Stimulated activated CD8-positive, alpha-beta memory T cell treated with anti-CD3 and anti-CD28 coated beads, Interleukin-15, amount 100 ng/mL, for 24 hours (primary cell): Measurements from ENCODE around the gene OBSL1.
A peak's percentile ranks its signal among the peaks of the same experiment; 100 is the strongest.

Experiments used
- DNase-seq: peaks from one replicate; pipeline ENCODE4 v3.0.0-alpha.2; 2020; ENCODE audit warnings: low read depth

Gene OBSL1

DNA sequence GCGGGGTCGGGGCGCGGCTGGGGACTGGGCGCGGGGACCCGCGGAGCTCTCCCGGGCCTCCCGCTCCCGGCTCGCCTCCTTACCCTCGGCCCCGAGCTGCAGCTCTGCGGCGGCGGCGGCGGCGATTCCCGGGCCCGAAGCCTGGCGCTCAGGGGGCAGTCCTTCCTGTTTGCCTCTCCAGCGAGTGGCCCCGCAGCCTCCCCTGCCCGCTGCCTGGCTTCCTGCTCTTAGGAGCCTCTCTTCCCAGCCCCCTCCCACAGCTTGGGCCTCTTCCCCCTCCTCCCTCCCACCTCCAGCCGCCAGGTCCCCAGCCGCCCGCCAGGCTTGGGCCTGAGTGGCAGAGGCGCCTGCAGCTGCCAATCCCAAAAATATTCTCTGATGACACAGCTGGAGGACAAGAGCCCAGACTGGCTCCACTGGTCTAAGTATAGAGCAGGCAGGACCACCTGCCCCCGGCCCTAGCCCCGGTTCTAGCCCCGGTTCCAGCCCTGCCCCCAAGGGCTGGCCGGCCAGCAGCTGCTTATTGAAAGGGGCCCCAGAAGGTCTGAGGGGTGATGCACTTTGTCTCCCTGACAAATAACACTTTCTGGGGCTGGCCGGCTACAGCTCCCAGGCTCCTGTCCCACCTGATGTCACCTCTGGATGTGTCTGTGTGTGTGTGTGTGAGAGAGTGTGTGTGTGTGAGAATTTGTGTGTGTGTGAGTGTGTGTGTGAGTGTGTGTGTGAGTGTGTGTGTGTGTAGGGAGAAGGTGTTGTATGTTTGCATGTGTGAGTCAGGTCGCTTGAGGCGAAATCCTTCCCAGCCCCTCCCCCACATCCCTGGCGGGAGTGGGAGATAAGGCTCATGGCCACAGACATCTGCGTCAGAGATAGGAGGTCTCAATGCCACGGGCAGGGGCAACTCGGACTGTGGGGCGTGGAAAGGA is at the start of gene OBSL1:
Gene OBSL1, minus strand, starts transcription at position 229 of the 926 bp plus-strand sequence. CDS start 307 bp downstream, outside the sequence.
- DNase-seq, result no peak

DNA sequence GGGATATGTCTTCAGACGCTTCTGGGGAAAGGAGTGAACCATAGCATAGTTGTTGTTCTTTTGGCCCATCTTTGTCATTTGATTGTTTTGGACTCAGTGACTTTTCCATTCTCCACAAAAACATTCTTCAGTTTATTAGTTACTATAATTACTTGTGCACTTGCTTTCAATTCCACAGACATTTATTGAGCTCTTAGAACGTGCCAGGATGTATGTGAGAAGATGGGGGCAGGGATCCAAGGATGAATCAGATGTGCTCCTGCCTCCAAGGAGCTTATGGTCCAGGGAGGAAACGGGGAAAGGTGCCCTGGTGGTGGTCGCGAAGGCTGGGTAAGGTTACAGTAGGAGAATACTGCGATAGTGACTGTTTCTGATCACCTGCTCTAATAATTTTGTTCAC is 49.2 kb upstream of the OBSL1 start:
- DNase-seq, result no peak

DNA sequence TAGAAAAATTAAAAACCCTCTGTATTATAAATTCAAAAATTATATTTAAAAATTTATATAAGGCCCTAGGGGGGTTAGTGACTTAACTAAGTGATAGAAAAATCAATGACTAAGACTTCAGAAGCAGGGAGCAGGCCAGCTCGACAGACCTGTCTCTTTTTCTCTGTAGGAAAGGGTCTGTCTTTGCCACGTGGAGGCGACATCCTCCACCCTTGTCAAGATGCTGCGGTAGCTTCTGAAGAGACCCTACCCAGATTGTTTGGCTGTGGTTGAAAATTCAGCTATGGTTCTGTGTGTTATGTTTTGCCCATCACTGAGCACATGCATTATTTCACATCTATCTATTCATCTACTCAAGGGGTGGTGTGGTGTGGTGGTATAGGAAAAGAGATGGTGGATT is 47.9 kb upstream of the OBSL1 start:
- no peak for DNase-seq

DNA sequence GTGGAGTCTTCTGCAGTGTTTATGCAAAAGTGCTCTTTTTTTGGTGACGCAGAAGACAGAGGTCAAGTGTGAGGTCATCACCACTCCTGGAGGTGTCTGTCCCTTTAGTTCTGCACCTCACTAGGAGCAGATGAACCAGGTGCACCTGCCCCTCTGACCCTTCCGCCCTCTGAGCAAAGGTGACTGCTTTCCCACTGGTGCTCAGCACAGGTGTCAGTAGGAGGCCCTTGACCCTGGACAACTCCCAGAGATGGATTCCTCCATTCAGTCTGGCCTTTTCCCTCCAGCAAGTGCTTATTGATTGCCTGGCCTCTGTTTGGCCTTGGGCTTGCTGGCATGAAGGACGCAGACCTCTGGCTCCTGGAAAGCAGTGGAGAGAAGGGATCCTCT is 47.4 kb upstream of the OBSL1 start:
- no peak for DNase-seq

DNA sequence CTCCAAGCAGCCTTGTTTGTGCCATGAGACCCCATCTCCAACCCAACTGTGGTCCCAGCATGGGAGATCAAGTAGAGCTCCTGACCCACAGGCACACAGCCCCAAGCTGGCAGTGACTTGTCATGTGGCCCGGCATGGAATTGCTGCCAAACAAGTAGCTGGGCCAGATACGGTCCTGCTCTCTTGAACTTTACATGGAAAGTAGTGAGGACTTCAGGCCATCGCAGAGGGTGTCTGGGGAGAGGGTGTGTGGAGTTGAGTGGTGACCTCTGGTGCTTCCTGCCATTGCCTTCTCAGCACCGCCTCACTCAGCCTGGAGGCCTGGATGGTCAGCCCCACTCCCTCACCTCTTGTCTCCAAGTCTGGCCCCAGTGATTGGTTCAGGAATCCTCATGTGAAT is 45.2 kb upstream of the OBSL1 start:
- DNase-seq, result no peak

DNA sequence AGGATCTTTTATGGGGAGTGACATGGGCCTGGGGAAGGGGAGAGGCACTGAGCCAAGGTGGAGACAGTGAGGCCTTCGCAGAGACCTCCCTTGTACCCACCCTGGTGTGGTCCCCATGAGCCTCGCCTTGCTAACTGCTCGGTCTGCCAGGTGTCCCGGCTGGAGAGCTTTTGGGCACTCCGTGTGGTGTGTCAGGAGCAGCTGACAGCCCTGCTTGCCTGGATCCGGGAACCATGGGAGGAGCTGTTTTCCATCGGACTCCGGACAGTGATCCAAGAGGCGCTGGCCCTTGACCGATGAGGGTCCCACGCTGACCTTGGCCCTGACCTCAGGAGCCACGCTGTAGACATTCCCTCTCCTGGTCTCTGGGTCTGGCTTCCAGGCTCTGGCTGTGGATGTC is 44.6 kb upstream of the OBSL1 start:
- DNase-seq, result no peak

DNA sequence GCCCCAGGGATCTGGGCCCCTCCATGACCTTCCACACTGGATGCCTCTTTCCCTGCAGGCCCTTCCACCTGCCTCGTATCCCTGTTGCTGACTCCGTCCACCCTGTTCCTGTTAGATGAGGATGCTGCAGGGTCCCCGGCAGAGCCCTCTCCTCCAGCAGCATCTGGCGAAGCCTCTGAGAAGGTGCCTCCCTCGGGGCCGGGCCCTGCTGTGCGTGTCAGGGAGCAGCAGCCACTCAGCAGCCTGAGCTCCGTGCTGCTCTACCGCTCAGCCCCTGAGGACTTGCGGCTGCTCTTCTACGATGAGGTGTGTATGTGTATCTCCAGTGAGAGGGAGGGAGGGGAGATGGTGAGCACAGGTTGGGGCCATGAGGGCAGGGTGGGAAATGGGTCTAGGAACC is 43.7 kb upstream of the OBSL1 start:
- no peak for DNase-seq

DNA sequence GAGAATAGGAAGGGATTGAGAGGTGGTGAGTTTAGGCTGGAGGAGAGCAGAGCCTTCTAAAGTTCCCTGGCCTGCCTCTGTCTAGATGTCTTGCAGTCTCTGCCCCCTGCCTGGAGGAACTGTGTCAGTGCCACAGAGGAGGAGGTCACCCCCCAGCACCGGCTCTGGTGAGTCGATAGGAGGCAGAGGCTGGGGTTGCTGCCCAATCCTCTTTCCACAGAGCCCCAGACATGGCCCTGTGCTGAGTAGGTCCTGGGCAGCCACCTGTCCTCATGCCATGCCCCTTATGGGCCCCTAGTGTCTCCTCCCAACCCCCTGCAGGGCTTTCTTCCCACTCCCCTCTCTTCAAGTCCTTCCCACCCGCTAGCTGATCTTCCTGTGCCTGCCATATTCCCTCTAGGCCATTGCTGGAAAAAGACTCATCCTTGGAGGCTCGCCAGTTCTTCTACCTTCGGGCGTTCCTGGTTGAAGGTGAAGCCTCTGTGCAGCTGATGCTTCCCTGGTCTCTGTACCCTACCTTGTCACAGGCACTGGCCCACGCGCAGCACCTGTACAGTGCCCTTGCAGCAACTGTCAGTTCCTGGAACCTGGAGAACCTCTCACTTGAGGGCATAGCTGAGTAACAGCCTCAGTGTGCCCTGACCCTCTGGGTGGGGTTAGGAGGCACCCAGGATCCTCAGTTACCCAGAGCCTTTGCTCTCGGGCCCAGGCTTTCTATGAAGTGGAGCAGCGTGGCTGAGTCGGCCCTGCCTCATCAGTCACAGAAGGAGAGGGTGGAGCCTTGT is 42.9 kb upstream of the OBSL1 start:
- no peak for DNase-seq

DNA sequence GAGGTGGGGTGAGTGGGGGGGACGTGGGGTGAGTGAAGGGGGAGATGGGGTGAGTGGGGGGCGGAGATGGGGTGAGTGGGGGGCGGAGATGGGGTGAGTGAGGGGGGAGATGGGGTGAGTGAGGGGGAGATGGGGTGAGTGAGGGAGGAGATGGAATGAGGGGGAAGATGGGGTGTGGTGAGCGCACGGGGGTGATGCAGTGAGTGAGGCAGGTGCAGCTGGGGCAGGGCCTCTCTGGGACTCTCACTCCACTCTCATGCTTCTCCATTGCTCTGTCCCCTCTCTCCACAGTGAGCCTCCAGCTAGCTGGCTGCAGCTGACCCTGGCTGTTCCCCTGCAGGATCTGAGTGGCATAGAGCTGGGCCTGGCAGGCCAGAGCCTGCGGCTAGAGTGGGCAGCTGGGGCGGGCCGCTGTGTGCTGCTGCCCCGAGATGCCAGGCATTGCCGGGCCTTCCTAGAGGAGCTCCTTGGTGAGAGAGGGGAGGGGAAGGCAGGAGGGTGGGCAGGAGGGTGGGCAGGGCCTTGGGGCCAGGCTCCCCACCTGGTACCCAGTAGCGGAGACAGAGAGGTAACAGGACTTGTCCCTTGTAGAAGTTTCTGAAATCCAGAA is 42.2 kb upstream of the OBSL1 start:
- no peak for DNase-seq

DNA sequence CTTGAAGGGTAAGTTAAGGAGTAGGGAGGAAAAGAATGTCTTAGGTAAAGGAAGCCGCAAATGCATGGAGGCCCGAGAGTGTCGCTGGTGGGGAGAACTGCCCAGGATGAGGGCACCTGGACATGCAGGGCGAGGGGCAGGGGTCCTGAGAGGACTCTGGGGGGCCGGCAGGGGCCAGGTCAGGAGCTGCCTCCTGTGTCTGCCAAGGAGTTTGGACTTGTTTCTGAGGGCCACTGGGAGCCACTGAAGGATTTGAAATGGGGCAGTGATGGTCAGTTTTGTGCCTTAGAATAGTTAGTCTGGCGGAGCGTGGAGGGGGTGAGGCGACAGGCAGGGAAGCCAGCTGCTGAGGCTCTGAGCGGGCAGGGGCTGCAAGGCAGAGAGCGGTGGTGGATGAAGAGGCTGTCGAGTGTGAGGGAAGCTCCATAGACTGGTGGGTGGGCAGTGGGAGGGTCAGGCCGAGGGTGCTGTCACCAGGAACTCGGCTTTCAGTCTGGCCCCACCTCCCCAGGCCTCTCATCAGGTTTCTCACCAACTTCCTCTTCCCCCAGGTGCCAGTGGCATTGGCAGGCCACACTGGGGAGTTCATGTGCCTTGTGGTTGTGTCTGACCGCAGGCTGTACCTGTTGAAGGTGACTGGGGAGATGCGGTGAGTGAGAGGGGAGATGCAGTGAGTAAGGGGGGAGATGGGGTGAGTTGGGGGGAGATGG is 41.4 kb upstream of the OBSL1 start:
- DNase-seq, result no peak

DNA sequence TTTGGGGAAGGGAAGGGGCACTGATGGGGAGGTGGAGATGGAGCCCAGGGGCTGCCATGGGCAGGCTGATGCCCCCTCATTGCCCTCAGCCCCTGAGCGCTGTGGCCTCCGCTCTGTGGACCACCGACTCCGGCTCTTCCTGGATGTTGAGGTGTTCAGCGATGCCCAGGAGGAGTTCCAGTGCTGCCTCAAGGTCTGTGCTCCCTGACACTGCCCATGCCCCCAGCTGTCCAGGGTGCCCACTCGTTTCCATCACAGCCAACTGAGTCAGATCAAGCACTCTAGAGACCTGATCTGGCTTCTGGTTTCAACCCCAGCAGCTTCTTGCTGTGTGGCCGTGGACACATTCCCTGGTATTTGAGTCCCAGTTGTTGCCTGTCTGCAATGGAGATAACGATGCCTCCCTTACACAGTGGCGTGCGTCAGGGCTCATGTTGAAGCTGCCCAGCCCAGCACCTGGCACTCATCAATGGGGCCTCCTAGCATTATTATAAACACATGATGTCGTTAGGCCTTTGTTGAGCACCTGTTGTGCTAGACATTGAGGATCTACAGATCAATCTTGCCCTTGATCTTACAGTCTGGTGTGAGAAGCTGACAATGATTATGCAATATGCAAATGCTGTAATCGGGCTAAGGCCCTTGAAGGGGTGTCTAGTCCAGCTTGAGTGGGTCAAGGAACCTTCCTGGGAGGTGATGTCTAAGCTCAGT is 40.7 kb upstream of the OBSL1 start:
- no peak for DNase-seq

DNA sequence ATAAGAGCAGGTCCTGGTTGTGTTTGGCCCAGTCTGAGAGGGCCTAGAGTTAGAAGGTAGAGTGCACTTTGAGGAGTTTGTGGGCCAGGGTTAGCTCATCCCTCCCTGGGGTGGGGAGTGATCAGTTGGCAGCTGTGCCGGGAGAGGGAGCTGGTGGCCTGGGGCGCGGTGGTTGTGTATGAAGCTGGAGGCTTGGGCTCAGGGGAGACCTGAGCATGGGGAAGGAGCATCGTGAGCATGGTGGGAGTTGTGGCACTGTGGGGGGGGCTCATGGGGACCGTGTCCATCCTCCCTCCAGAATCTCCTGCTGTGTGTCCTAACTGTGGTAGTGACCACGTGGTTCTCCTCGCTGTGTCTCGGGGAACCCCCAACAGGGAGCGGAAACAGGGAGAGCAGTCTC is 40.0 kb upstream of the OBSL1 start:
- DNase-seq, result no peak

DNA sequence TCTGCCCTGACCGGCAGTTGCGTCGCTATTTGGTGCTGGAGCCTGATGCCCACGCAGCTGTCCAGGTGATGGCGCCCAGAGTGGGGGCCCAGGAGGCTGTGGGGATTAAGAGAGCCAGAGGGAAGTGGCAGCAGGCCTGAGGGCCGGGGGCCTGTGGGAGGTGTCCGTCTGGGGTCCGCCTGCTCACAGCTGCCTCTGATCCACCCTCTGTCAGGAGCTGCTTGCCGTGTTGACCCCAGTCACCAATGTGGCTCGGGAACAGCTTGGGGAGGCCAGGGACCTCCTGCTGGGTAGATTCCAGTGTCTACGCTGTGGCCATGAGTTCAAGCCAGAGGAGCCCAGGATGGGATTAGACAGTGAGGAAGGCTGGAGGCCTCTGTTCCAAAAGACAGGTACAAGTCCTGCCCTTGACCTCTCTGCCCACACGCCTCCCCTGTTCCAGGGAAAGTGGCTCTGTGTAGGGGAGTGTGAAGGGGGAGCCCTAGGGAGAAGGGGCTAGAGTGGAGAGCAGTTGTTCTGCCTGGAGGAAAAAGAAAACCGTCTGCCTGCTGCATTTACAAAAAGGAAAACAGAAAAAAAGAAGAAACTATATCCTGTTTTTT is 37.9 kb upstream of the OBSL1 start:
- DNase-seq, result no peak

DNA sequence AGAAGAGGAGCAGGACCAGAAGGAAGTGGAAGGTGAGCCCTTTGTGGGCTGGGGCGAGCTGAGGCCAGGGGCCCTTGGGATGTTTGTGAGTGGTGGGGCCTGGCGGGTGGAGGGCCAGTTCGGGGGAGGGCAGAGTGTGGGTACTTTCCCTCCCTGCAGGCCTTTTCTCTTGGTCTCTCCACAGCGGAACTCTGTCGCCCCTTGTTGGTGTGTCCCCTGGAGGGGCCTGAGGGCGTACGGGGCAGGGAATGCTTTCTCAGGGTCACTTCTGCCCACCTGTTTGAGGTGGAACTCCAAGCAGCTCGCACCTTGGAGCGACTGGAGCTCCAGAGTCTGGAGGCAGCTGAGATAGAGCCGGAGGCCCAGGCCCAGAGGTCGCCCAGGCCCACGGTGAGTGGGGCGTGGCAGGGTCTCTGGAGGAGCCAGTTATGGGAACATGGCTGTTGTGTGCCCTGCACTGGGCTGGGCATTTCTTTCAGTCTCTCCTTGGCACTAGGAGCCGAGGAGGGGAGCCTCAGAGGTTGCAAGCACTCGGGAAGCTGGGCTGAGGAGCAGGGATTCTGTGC is 37.1 kb upstream of the OBSL1 start:
- DNase-seq, result no peak

DNA sequence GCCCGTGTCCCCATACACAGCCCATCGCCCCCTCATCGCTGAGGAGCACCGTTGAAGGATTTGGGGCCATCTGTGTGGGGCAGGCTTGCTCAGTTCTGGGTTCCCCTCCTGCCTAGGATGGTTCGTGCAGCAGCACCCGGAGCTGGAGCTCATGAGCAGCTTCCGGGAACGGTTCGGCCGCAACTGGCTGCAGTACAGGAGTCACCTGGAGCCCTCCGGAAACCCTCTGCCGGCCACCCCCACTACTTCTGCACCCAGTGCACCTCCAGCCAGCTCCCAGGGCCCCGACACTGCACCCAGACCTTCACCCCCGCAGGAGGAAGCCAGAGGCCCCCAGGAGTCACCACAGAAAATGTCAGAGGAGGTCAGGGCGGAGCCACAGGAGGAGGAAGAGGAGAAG is 36.6 kb upstream of the OBSL1 start:
- no peak for DNase-seq

DNA sequence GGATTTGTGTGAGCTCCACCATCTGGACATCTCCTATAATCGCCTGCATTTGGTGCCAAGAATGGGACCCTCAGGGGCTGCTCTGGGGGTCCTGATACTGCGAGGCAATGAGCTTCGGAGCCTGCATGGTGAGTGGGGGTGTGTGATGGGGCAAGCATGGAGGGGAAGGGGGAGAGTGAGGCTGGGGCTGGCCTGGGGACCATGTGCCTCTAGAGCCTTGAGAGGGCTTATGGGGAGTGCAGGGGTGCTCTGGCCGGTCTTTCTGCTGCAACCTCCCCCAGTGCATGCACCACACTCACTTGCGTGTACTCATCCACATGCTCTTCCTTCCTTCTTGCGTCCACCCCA is 34.2 kb upstream of the OBSL1 start:
- no peak for DNase-seq

DNA sequence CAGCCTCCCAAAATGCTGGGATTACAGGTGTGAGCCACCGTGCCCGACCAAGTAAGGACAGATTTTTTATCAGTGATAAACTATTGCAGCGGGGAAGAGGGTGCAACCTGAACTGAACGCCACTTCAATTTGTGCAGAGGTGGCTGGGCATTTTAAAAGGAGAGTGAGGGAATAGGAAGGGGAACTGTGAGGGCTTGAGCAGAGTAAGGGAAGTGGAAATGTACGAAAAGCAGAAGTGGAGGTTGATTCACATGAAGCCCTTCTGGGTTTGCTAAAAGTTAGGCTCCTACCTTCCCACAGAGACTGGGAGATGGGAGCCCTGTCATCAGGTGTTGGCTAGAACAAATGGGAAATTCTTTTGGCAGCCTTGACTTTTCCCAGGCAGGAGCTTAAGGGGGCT is 32.4 kb upstream of the OBSL1 start:
- DNase-seq, result no peak

DNA sequence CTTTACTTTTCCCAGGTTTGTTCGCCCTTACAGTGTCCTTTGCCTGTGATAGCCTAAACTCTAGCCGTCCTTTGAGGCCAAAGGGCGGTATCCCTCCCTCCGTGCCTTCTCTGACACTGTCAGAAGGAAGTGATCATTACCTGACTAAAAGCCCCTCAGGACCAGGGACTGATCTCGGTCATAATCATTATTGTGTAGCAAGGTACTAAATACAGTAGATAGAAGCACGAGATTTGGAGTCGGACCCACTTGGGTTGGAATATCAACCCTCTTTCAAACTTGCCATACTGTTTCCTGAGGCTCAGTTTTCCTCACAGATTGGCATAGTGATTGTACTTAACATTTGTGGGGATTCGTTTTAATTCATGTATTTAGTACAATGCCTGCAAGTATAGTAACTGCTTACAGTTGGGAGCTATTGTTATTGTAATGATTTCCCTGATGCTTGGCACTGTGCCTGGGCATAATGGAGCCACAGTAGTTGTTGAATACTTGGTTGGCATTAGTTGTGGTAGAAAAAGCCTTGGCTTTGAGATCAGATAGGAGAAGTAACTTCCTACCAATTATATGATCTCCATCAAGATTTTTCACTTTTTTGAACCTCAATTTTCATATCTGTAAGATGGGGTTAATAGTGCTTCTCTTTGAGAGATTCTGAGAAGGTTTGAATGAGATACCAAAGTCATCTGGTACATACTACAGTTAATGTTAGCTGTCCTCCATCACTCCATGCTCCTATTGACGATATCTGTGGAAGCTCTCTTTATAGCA is 27.2 kb upstream of the OBSL1 start:
- no peak for DNase-seq

DNA sequence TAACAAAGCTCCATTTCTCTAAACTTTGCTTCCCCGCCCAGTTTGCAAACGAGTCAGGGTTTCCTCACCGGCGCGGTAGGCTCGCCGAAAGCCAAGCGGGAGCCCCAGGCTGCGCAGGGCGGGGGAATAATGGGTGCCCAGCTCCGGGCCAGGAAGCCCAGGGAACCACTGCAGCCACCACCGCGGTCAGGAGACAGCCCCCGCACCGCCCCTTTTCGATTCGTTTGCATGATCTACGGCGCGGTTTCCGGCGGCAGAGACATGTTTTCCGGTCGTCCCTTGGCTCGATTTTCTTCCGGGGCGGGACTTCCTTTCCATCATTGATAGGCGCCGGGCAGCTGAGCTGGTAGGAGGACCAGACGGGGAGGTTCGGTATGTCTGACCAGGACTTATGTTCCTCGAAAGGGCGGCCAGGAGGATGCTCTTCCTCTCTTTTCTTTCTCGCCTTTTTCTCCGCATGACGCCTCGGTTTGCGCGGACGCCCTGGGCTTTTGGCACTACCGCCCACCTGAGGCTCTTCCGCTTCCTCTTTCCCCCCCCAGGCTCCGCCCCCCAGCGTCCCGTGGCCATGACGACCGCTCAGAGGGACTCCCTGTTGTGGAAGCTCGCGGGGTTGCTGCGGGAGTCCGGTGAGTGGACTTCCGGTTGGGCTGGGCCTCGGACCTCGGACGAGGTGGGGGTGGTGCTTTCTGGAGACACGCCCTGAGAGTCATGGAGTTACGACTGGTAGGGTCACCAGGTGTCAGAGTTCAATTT is 26.4 kb upstream of the OBSL1 start, which contains the start of gene STK11IP:
Gene STK11IP, plus strand, starts transcription at position 306 of the 756 bp plus-strand sequence. Its CDS starts 263 bp downstream, at position 569.
- DNase-seq, result peak; percentile 74
